Naive B cell (primary cell): ENCODE results near the gene NRCAM. TPM values are rescaled to one million over a fixed set of nuclear protein-coding genes. Genes with fewer than 3 reads are reported as not detected.
A peak's percentile ranks its signal among the peaks of the same experiment; 100 is the strongest.

ENCODE experiments used
- ATAC-seq, 2 donors: fragments of 150-1000 bp; cut with Tn5 transposase; 2 replicates each; pipeline ENCODE4 v1.10.0; 2021; ENCODE audit warnings: low read depth in 2 of 2, mild to moderate bottlenecking in 2 of 2, moderate library complexity in 2 of 2
- DNase-seq: peaks from one replicate; pipeline ENCODE4 v3.0.0; 2022
- H3K27ac Mint-ChIP-seq, 6 donors: one replicate each; pipeline ENCODE4 v1.8.0; 2020 to 2022; ENCODE audit warnings: mild to moderate bottlenecking in 6 of 6, mixed read lengths in 6 of 6, moderate library complexity in 5 of 6, inconsistent platforms in 2 of 6
- H3K27me3 Mint-ChIP-seq, 3 donors: one replicate each; pipeline ENCODE4 v1.8.0; 2021 to 2022; ENCODE audit warnings: mixed read lengths in 3 of 3, mild to moderate bottlenecking in 1 of 3
- H3K36me3 Mint-ChIP-seq, 2 donors: one replicate each; pipeline ENCODE4 v1.8.0; 2020 to 2022; ENCODE audit warnings: mixed read lengths in 2 of 2, inconsistent platforms in 1 of 2, mild to moderate bottlenecking in 1 of 2
- H3K4me1 Mint-ChIP-seq, 3 donors: one replicate each; pipeline ENCODE4 v1.8.0; 2020 to 2022; ENCODE audit warnings: mixed read lengths in 3 of 3, inconsistent platforms in 1 of 3, mild to moderate bottlenecking in 1 of 3, moderate library complexity in 1 of 3
- H3K4me3 Mint-ChIP-seq, 8 donors: one replicate each; pipeline ENCODE4 v1.8.0; 2020 to 2022; ENCODE audit warnings: mild to moderate bottlenecking in 8 of 8, mixed read lengths in 8 of 8, moderate library complexity in 8 of 8, inconsistent platforms in 2 of 8
- H3K9me3 Mint-ChIP-seq, 7 donors: one replicate each; pipeline ENCODE4 v1.8.0; 2020 to 2022; ENCODE audit warnings: mixed read lengths in 7 of 7, mild to moderate bottlenecking in 5 of 7, inconsistent platforms in 2 of 7, moderate library complexity in 1 of 7
- polyA plus RNA-seq, 6 donors: library from polyadenylated mRNA; unstranded; fragments of 300-500 nt; fragmentation: Illumina TruSeq; gene quantifications; one replicate each; pipeline ENCODE4 v1.2.3, GENCODE V29; 2021; ENCODE audit warnings: low read depth in 6 of 6

Gene NRCAM
- polyA plus RNA-seq, 6 donors from 2014 or later = 0.29 to 1.2 (median 0.47) TPM; not detected in 1

- Mint-ChIP-seq H3K4me3 (peak overlapping the region; percentile 72 to 86 (median 79)), H3K27me3 (peaks cover 9 to 26% (median 19%) of the 10 kb centered on the region in 3 donors), H3K36me3 (peaks cover 4 to 13% of the 10 kb centered on the region in 2 donors), H3K9me3 (peaks cover 2 to 17% (median 12%) of the 10 kb centered on the region in 7 donors), H3K4me1 (peaks cover 53 to 55% (median 53%) of the 10 kb centered on the region in 3 donors), H3K27ac (peak overlapping the region; percentile 71 to 91 (median 90))
- ATAC-seq = peak; percentile 84 to 89
- peak; percentile 64 for DNase-seq
Measured at GRCh38 chr7:108415821-108416536, 40.3 kb downstream of the NRCAM start.

GRCh38 chr7:108415084-108415483 lies 41.2 kb downstream of the NRCAM start:
- H3K27me3 Mint-ChIP-seq = peaks cover 0 to 17% (median 10%) of the 10 kb centered on the region in 3 donors
- peaks cover 4 to 13% of the 10 kb centered on the region in 2 donors for H3K36me3 Mint-ChIP-seq
- no peak for ATAC-seq
- peaks cover 47 to 51% (median 48%) of the 10 kb centered on the region in 3 donors for H3K4me1 Mint-ChIP-seq
- H3K4me3 Mint-ChIP-seq = peak overlapping the region in 7 of 8 donors; percentile 9 to 86 (median 78)
- H3K27ac Mint-ChIP-seq = peak overlapping the region in 4 of 6 donors; percentile 1 to 90 (median 72)
- no peak for DNase-seq
- peaks cover 2 to 17% (median 12%) of the 10 kb centered on the region in 7 donors for H3K9me3 Mint-ChIP-seq

GRCh38 chr7:108413782-108414492 lies 42.3 kb downstream of the NRCAM start:
- Mint-ChIP-seq H3K4me1 (peaks cover 42 to 46% (median 42%) of the 10 kb centered on the region in 3 donors), H3K4me3 (peak overlapping the region in 5 of 8 donors; percentile 9 to 63 (median 50)), H3K27me3 (peaks cover 0 to 10% (median 2%) of the 10 kb centered on the region in 3 donors), H3K9me3 (peaks cover 2 to 17% (median 12%) of the 10 kb centered on the region in 7 donors), H3K36me3 (peaks cover 4 to 13% of the 10 kb centered on the region in 2 donors), H3K27ac (peak overlapping the region in 2 of 6 donors; percentile 68 to 72)
- no peak for DNase-seq
- no peak for ATAC-seq

- Mint-ChIP-seq H3K9me3 (peaks cover 2 to 17% (median 12%) of the 10 kb centered on the region in 7 donors), H3K27me3 (peaks cover 0 to 8% (median 0%) of the 10 kb centered on the region in 3 donors), H3K4me3 (no peak overlapping the region), H3K4me1 (peaks cover 39 to 43% (median 41%) of the 10 kb centered on the region in 3 donors), H3K27ac (no peak overlapping the region), H3K36me3 (peaks cover 4 to 13% of the 10 kb centered on the region in 2 donors)
- ATAC-seq (no peak), DNase-seq (no peak)
Measured at GRCh38 chr7:108413337-108413736, 42.9 kb downstream of the NRCAM start.

- Mint-ChIP-seq H3K27ac (no peak overlapping the region), H3K4me3 (no peak overlapping the region), H3K36me3 (peaks cover 4 to 13% of the 10 kb centered on the region in 2 donors), H3K4me1 (peaks cover 5 to 10% (median 5%) of the 10 kb centered on the region in 3 donors), H3K9me3 (peaks cover 2 to 17% (median 12%) of the 10 kb centered on the region in 7 donors), H3K27me3 (peaks cover 0 to 10% (median 0%) of the 10 kb centered on the region in 3 donors)
- ATAC-seq = no peak
- DNase-seq = no peak
Measured at GRCh38 chr7:108409146-108409545, 47.1 kb downstream of the NRCAM start.

DNA sequence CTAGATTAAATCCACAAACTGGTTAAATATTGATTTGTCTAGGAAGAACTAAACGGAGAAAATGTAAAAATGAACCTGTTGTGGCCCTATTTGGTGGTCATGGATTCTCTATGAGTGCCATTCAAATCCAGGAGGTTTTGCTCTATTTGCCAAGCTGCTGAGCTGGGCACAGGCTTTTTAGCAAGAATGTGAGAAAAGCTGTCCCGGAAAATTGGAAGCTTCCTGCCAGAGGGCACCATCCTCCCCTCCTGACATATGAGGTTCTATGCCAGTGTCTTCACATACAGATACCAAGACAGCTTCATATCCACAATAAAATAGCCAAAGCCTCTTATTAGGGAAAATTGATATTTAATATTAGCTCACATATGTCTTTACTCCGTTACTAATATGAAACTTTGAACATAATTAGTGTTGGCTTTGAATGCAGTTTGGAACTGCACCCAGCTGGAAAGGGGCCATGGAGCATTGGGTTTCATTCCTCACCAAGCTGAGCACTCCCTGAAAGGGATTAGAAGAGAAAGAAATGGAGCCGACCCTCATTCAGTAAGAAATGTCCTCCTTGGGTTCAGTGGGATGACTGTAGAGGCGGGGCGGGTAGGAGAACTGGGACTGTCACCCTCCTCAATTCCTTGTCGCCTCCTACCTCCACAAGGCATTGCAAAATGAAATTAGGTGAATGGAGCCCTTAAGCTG lies 47.8 kb downstream of the NRCAM start:
- Mint-ChIP-seq H3K27ac (no peak overlapping the region), H3K36me3 (peaks cover 3 to 7% of the 10 kb centered on the region in 2 donors), H3K4me3 (no peak overlapping the region), H3K4me1 (peaks cover 0 to 3% (median 3%) of the 10 kb centered on the region in 3 donors), H3K27me3 (peaks cover 0 to 13% (median 0%) of the 10 kb centered on the region in 3 donors), H3K9me3 (peaks cover 2 to 12% (median 11%) of the 10 kb centered on the region in 7 donors)
- DNase-seq (no peak), ATAC-seq (no peak)

- H3K27ac Mint-ChIP-seq = peak overlapping the region in 1 of 6 donors; percentile 59
- H3K4me3 Mint-ChIP-seq = no peak overlapping the region
- peaks cover 0 to 13% (median 0%) of the 10 kb centered on the region in 3 donors for H3K27me3 Mint-ChIP-seq
- H3K36me3 Mint-ChIP-seq = no peaks in the 10 kb centered on the region
- DNase-seq = no peak
- ATAC-seq = no peak
- peaks cover 0 to 5% (median 3%) of the 10 kb centered on the region in 7 donors for H3K9me3 Mint-ChIP-seq
- no peaks in the 10 kb centered on the region for H3K4me1 Mint-ChIP-seq
Measured at GRCh38 chr7:108407676-108408075, 48.6 kb downstream of the NRCAM start.

DNA sequence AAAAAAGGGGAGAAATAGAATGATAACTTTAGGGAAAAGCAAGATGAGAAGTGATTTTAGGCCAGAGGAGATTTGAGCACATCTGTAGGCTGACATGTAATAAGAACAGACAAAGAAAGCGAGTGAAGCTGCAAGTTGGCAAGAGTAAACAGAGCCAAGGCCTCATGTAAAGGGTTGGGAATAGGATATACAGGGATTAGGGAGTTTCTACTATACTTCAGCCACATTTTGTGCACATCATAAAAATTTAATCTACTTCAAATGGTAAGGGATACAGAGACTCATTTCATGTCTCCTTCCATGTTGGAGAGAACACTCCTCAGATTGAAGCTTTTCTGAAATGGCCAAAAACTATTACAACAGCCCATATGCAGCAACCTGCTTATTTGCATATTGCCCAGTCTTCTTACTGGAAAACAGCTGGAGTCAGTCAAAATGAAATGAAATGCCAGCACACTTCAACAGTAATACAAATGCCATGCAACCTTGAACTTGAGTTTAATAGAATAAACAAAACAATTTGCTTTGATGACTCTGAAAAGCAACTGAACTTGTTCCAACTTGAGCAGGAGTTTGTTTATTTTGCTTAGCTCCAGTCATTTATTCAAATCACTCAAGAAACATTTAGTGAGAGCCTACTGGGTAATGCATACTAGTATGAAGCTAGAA lies 49.9 kb downstream of the NRCAM start:
- DNase-seq = no peak
- ATAC-seq = no peak
- Mint-ChIP-seq H3K27me3 (peaks cover 0 to 13% (median 0%) of the 10 kb centered on the region in 3 donors), H3K27ac (no peak overlapping the region), H3K4me1 (peaks cover 0 to 2% (median 0%) of the 10 kb centered on the region in 3 donors), H3K36me3 (no peaks in the 10 kb centered on the region), H3K9me3 (no peaks in the 10 kb centered on the region), H3K4me3 (no peak overlapping the region)

GRCh38 chr7:108404509-108405420 lies 51.5 kb downstream of the NRCAM start:
- Mint-ChIP-seq H3K4me1 (peaks cover 0 to 2% (median 0%) of the 10 kb centered on the region in 3 donors), H3K27me3 (peaks cover 0 to 23% (median 0%) of the 10 kb centered on the region in 3 donors), H3K4me3 (no peak overlapping the region), H3K9me3 (no peaks in the 10 kb centered on the region), H3K36me3 (no peaks in the 10 kb centered on the region), H3K27ac (no peak overlapping the region)
- DNase-seq = no peak
- ATAC-seq = no peak

- ATAC-seq = no peak
- H3K4me3 Mint-ChIP-seq = no peak overlapping the region
- no peak overlapping the region for H3K27ac Mint-ChIP-seq
- peaks cover 0 to 2% (median 0%) of the 10 kb centered on the region in 3 donors for H3K4me1 Mint-ChIP-seq
- no peaks in the 10 kb centered on the region for H3K36me3 Mint-ChIP-seq
- no peak for DNase-seq
- H3K9me3 Mint-ChIP-seq = no peaks in the 10 kb centered on the region
- H3K27me3 Mint-ChIP-seq = peaks cover 2 to 27% (median 4%) of the 10 kb centered on the region in 3 donors
Measured at GRCh38 chr7:108403597-108404217, 52.5 kb downstream of the NRCAM start.

- Mint-ChIP-seq H3K36me3 (no peaks in the 10 kb centered on the region), H3K4me1 (peaks cover 0 to 2% (median 0%) of the 10 kb centered on the region in 3 donors), H3K4me3 (no peak overlapping the region), H3K27me3 (peaks cover 10 to 36% (median 12%) of the 10 kb centered on the region in 3 donors), H3K27ac (no peak overlapping the region), H3K9me3 (no peaks in the 10 kb centered on the region)
- DNase-seq = no peak
- no peak for ATAC-seq
Measured at GRCh38 chr7:108402865-108403264, 53.4 kb downstream of the NRCAM start.
